GM21381 (cell line): ENCODE measurements around the gene DCST2.
A peak's percentile ranks its signal among the peaks of the same experiment; 100 is the strongest.

Experiments used
- ATAC-seq: cut with Tn5 transposase; IDR thresholded peaks from one replicate; pipeline ENCODE4 v1.9.1; 2021; ENCODE audit warnings: mild to moderate bottlenecking, moderate library complexity; ENCODE audit not compliant: unreplicated experiment

DCST2 gene

GRCh38 chr1:155070158-155070621 is 36.6 kb upstream of the DCST2 start:
- ATAC-seq: no peak

GRCh38 chr1:155069551-155070157 is 36.1 kb upstream of the DCST2 start:
- no peak for ATAC-seq

- no peak for ATAC-seq
These were observed 35.0 kb upstream of the DCST2 start for GRCh38 chr1:155068599-155068998.

GRCh38 chr1:155066777-155067176 is 33.2 kb upstream of the DCST2 start:
- no peak for ATAC-seq

- ATAC-seq: no peak
These were observed 31.4 kb upstream of the DCST2 start for GRCh38 chr1:155064832-155065429.

- peak; percentile 14 for ATAC-seq
These were observed 30.7 kb upstream of the DCST2 start for GRCh38 chr1:155064111-155064831.

GRCh38 chr1:155063550-155064110 is 30.0 kb upstream of the DCST2 start, which contains the start of gene EFNA4:
Gene EFNA4 (plus strand): TSS chr1:155063740. CDS start chr1:155063824, 84 bp downstream.
- ATAC-seq: peak; percentile 63

- ATAC-seq: no peak
These were observed 29.3 kb upstream of the DCST2 start for GRCh38 chr1:155062702-155063411.

GRCh38 chr1:155062151-155062686 is 28.6 kb upstream of the DCST2 start:
- ATAC-seq: no peak

- no peak for ATAC-seq
These were observed 28.0 kb upstream of the DCST2 start for GRCh38 chr1:155061381-155062150.

- ATAC-seq: no peak
These were observed 27.2 kb upstream of the DCST2 start for GRCh38 chr1:155060736-155061135.

- no peak for ATAC-seq
These were observed 24.2 kb upstream of the DCST2 start for GRCh38 chr1:155057788-155058211.

- ATAC-seq: no peak
These were observed 23.5 kb upstream of the DCST2 start for GRCh38 chr1:155057104-155057503.

GRCh38 chr1:155053531-155054105 is 20.0 kb upstream of the DCST2 start:
- no peak for ATAC-seq

GRCh38 chr1:155052439-155053395 is 19.1 kb upstream of the DCST2 start:
- no peak for ATAC-seq

GRCh38 chr1:155051777-155052398 is 18.3 kb upstream of the DCST2 start:
- ATAC-seq: peak; percentile 9

- no peak for ATAC-seq
These were observed 17.8 kb upstream of the DCST2 start for GRCh38 chr1:155051342-155051776.
